Breast epithelium (tissue), 4 donors: ENCODE data around the gene TIMP1. TPM values are rescaled to one million over a fixed set of nuclear protein-coding genes. Genes with fewer than 3 reads are reported as not detected.

ENCODE experiments used
- DNase-seq, 2 donors: peaks; one replicate each; pipeline ENCODE4 v3.0.0-alpha.2; 2019; ENCODE audit warnings: low spot score in 2 of 2
- H3K27ac ChIP-seq, 2 donors: fragments of 200-600 bp; sonication (generic) in 1 of 2; one replicate each; pipeline ENCODE4 v1.5.1; 2016 to 2019; ENCODE audit warnings: mild to moderate bottlenecking in 1 of 2
- H3K27me3 ChIP-seq, 2 donors: fragments of 200-600 bp; sonication (generic) in 1 of 2; one replicate each; pipeline versions ENCODE4 v1.5.1 to v1.6.0; 2017 to 2019; ENCODE audit warnings: control low read depth in 1 of 2, mild to moderate bottlenecking in 1 of 2
- H3K36me3 ChIP-seq: fragments of 200-600 bp; one replicate; pipeline ENCODE4 v1.5.1; 2019
- H3K4me1 ChIP-seq, 2 donors: fragments of 200-600 bp; sonication (generic); one replicate each; pipeline ENCODE4 v1.5.1; 2016 to 2019; ENCODE audit warnings: control low read depth in 1 of 2
- H3K4me3 ChIP-seq, 3 donors: fragments of 200-600 bp; sonication (generic); 1 replicate in 2 of 3; 2 replicates in 1 of 3; pipeline ENCODE4 v1.5.1; 2016 to 2019; ENCODE audit warnings: mild to moderate bottlenecking in 3 of 3, moderate library complexity in 2 of 3
- H3K9me3 ChIP-seq, 2 donors: fragments of 200-600 bp; sonication (generic) in 1 of 2; one replicate each; pipeline ENCODE4 v1.5.1; 2016 to 2019; ENCODE audit warnings: control low read depth in 1 of 2
- POLR2A ChIP-seq: fragments of 450-650 bp; IDR thresholded peaks from one replicate; pipeline ENCODE4 v1.6.1; 2016; ENCODE audit warnings: antibody characterized with exemption, mild to moderate bottlenecking, moderate library complexity
- POLR2AphosphoS5 ChIP-seq, 3 donors: sonication (generic); formaldehyde crosslinking; IDR thresholded peaks; one replicate each; pipeline ENCODE4 v1.6.1; 2017; ENCODE audit warnings: antibody characterized with exemption in 3 of 3
- intact Hi-C: fragments of 100-400 bp; cut with DNase I; formaldehyde crosslinking; loops from one replicate; pipeline ENCODE4 v1.15.1; 2023; ENCODE audit warnings: low total_unique reads
- total RNA-seq, 3 donors: library from RNA; depleted of rRNA; stranded (reverse); fragments of >200 nt; gene quantifications; one replicate each; pipeline ENCODE4 v1.1.0, GENCODE V29; 2016
- TF ChIP-seq, protein P1 (sequence below), 3 donors: fragments of 450-650 bp; IDR thresholded peaks; one replicate each; pipeline ENCODE4 v1.5.1; 2016 to 2017; ENCODE audit warnings: antibody characterized with exemption in 3 of 3, mild to moderate bottlenecking in 3 of 3, moderate library complexity in 3 of 3

The TIMP1 gene
- total RNA-seq, 3 donors from 2014 or later = 85.9 to 225 (median 180) TPM

DNA sequence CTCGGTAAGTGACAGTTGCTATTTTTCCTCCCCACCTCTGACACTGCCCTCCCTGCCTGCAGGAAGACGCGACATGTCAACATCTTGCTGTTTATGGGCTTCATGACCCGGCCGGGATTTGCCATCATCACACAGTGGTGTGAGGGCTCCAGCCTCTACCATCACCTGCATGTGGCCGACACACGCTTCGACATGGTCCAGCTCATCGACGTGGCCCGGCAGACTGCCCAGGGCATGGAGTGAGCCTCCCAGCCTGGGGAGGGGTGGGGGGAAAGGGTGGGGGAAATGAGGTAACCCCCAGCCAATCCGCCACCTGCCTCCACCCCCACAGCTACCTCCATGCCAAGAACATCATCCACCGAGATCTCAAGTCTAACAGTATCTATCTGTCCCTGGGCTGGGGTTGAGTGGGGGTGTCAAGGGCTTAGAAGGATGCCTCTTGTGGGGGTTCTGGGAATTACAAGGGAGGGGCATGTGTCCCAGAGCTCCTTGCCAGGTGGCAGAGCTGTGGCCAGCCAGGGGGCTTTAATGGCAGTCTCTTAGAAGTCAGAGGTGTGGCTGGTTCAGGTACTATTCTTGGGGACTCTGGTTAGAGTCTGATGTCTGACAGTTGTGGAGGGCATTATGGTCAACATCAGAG, 13.5 kb upstream of the TIMP1 start:
- Histone ChIP-seq H3K4me1 (no peaks in the 10 kb centered on the region), H3K36me3 (peaks cover 5% of the 10 kb centered on the region), H3K27me3 (peaks cover 0 to 36% of the 10 kb centered on the region in 2 donors), H3K9me3 (no peaks in the 10 kb centered on the region), H3K27ac (no peak overlapping the region), H3K4me3 (no peak overlapping the region)
- intact Hi-C loops = loop anchor here (5.0 kb wide), 1 partner anchor 1384 kb away; no protein-coding TSS in a partner anchor
- TF ChIP-seq POLR2A = no peak
- TF ChIP-seq POLR2AphosphoS5 (IDR thresholded peaks at IDR 0.05) = no peak
- TF ChIP-seq, protein P1, sequence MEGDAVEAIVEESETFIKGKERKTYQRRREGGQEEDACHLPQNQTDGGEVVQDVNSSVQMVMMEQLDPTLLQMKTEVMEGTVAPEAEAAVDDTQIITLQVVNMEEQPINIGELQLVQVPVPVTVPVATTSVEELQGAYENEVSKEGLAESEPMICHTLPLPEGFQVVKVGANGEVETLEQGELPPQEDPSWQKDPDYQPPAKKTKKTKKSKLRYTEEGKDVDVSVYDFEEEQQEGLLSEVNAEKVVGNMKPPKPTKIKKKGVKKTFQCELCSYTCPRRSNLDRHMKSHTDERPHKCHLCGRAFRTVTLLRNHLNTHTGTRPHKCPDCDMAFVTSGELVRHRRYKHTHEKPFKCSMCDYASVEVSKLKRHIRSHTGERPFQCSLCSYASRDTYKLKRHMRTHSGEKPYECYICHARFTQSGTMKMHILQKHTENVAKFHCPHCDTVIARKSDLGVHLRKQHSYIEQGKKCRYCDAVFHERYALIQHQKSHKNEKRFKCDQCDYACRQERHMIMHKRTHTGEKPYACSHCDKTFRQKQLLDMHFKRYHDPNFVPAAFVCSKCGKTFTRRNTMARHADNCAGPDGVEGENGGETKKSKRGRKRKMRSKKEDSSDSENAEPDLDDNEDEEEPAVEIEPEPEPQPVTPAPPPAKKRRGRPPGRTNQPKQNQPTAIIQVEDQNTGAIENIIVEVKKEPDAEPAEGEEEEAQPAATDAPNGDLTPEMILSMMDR (IDR thresholded peaks at IDR 0.05) = no peak
- no peak for DNase-seq

- no peak overlapping the region for H3K27ac ChIP-seq
- H3K4me1 ChIP-seq = no peaks in the 10 kb centered on the region
- DNase-seq = no peak
- peaks cover 5% of the 10 kb centered on the region for H3K36me3 ChIP-seq
- H3K4me3 ChIP-seq = no peak overlapping the region
- no peak for TF ChIP-seq POLR2A
- no peak for TF ChIP-seq POLR2AphosphoS5 (IDR thresholded peaks at IDR 0.05)
- TF ChIP-seq, protein P1 (IDR thresholded peaks at IDR 0.05) = no peak
- no peaks in the 10 kb centered on the region for H3K9me3 ChIP-seq
- peaks cover 0 to 45% of the 10 kb centered on the region in 2 donors for H3K27me3 ChIP-seq
- intact Hi-C loops = loop anchor here (5.0 to 10.0 kb wide), 2 partner anchors 54 to 1402 kb away; partner anchors contain the start of genes CFP and KCND1
Measured at GRCh38 chrX:47570794-47571193, 11.4 kb upstream of the TIMP1 start.

GRCh38 chrX:47571215-47571614, 11.0 kb upstream of the TIMP1 start:
- no peak overlapping the region for H3K27ac ChIP-seq
- no peak for DNase-seq
- no peaks in the 10 kb centered on the region for H3K4me1 ChIP-seq
- peaks cover 0 to 45% of the 10 kb centered on the region in 2 donors for H3K27me3 ChIP-seq
- no peaks in the 10 kb centered on the region for H3K9me3 ChIP-seq
- intact Hi-C loops = loop anchor here (5.0 to 10.0 kb wide), 2 partner anchors 54 to 1401 kb away; partner anchors contain the start of genes CFP and KCND1
- peaks cover 5% of the 10 kb centered on the region for H3K36me3 ChIP-seq
- no peak for TF ChIP-seq POLR2A
- TF ChIP-seq POLR2AphosphoS5 (IDR thresholded peaks at IDR 0.05) = no peak
- TF ChIP-seq, protein P1 (IDR thresholded peaks at IDR 0.05) = no peak
- no peak overlapping the region for H3K4me3 ChIP-seq

DNA sequence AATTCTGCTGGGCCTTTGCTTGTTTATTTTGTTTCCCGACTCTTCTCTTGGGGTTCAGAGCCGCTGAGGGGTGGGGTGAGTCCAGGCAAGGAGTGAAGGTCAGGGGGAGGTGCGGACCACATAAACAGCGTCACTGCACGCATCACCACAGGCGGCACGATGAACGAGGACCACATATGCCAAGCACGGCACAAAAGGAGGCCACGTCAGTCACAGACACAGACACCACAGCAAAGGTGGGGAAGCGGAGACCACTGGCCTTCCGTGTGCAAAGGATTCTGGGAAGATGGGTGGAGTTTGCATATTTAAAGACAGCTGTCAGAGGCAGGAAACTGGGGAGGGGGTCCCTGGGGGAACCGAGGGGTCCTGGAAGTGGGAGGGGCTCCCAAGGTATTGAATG, 10.3 kb upstream of the TIMP1 start:
- intact Hi-C loops = loop anchor here (5.0 to 10.0 kb wide), 2 partner anchors 53 to 1400 kb away; partner anchors contain the start of genes CFP and KCND1
- Histone ChIP-seq H3K4me1 (no peaks in the 10 kb centered on the region), H3K27ac (no peak overlapping the region), H3K9me3 (no peaks in the 10 kb centered on the region), H3K36me3 (peaks cover 5% of the 10 kb centered on the region), H3K4me3 (no peak overlapping the region), H3K27me3 (peaks cover 0 to 45% of the 10 kb centered on the region in 2 donors)
- DNase-seq = no peak
- TF ChIP-seq, protein P1 (IDR thresholded peaks at IDR 0.05) = no peak
- no peak for TF ChIP-seq POLR2AphosphoS5 (IDR thresholded peaks at IDR 0.05)
- no peak for TF ChIP-seq POLR2A

DNA sequence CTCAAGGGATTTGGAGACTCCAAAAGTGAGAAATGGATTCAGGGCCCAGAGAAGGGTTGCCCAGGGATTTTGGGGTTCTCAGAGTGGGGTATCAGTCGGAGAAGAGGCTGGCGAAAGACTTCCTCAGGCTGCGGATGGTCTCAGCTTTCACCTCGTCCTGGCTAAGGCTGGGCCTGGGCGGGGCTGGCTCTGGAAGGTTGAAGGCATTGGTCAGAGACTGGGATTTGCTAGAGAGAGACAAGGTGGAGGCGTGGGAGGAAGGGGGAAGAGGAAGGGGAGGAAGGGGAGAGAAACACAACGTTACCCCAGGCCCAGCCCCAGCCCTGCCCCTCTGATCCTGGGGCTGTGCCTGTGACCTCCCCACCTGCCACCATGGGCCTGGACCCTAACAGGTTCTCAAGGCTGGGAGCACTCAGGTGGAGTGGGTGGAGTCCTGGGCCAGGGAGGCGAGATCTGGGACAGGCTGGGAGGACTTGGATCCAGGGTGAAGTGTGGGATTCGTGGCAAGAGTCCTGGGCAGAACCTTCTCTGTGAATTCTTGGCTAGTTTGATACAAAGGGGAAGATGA, 9.4 kb upstream of the TIMP1 start:
- no peaks in the 10 kb centered on the region for H3K9me3 ChIP-seq
- intact Hi-C loops = loop anchor here (5.0 to 10.0 kb wide), 2 partner anchors 52 to 1399 kb away; partner anchors contain the start of genes CFP and KCND1
- DNase-seq = no peak
- H3K27ac ChIP-seq = peak overlapping the region in 1 of 2 donors; percentile 74
- no peak overlapping the region for H3K4me3 ChIP-seq
- TF ChIP-seq POLR2A (no peak), POLR2AphosphoS5 (IDR thresholded peaks at IDR 0.05) (no peak)
- TF ChIP-seq, protein P1 (IDR thresholded peaks at IDR 0.05) = no peak
- H3K27me3 ChIP-seq = peaks cover 0 to 53% of the 10 kb centered on the region in 2 donors
- H3K4me1 ChIP-seq = no peaks in the 10 kb centered on the region
- H3K36me3 ChIP-seq = peaks cover 5% of the 10 kb centered on the region
